ENCODE measurements around the gene PPL.

Gene PPL

DNA sequence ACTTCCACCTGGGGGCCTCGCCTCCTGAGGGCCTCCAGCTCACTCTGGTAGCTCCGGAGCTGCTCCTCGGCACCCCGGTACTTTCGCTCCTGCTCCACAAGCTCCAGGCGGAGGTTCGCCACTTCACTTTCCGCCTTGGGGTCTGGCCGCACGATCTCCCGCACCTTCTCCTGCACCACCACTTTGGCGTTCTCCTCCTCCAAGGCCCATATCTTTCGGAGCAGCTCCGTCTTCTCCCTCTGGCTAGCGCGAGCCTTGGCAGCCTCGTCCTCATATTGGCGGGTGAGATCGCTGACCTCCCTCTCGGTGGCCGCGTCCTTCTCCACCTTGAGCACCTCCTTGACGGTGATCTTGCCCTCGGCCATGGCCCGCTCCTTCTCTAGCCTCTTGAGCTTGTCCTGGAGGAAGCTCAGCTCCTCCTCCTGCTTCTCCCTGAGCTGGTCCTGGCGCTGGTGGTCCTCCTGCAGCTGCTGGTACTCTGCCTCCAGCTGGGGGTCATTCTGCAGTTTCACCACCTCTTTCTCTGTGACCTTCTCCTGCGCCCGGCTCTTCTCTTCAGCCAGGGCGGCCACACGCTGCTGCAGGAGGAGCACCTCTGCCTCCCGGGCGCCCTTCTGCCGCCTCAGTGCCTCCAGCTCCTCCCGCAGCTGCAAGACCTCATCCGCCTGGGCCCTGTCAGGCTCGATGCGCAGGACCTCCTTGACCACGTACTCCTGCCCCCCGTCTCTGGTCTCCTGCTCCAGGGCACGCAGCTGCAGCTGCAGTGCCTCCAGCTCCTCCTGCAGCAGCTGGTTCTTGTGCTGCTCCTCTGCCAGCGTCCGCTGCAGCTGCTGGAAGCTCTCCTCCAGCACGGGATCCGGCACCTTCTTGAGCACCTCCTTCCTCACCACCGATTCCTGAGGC, 51.7 kb downstream of the PPL start:
- no peak for DNase-seq (ENCODE audit: low read depth, low spot score)
- Histone ChIP-seq H3K27ac (no peak overlapping the region), H3K9me3 (ENCODE audit: low read depth, low read length) (no peaks in the 10 kb centered on the region), H3K36me3 (ENCODE audit: insufficient read depth, low read length) (peaks cover 35% of the 10 kb centered on the region), H3K9ac (ENCODE audit: insufficient read length) (no peak overlapping the region), H3K4me3 (no peak overlapping the region)
- TF ChIP-seq EZH2 (IDR thresholded peaks at IDR 0.05): no peak
- no peak for TF ChIP-seq POLR2AphosphoS5 (IDR thresholded peaks at IDR 0.05; ENCODE audit: borderline replicate concordance, low read depth, low read length)

DNA sequence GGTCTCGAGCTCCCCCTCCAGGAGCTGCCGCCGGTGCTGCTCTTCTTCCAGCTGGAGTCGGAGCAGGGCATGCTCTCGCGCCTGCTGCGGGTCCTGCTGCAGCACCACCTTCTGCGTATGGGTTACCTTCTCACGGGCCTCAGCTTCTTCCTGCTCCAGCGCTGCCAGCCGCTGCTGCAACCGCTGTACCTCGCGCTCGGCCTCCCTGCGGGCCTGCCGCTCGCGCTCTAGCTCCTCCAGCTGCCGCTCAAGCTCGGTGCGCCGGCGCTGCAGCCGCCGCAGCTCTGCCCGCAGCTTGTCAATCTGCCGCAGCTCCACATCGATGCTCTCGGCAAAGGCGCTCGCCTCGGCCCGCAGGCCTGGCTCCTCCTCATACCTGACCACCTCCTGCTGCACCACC, 52.7 kb downstream of the PPL start:
- TF ChIP-seq POLR2AphosphoS5 (IDR thresholded peaks at IDR 0.05; ENCODE audit: borderline replicate concordance, low read depth, low read length) (no peak), EZH2 (IDR thresholded peaks at IDR 0.05) (no peak), FOXP2 (optimal IDR thresholded peaks at IDR 0.05; ENCODE audit: control extremely low read depth, extremely low read length, insufficient read depth) (no peak)
- DNase-seq (ENCODE audit: low read depth, low spot score): no peak
- Histone ChIP-seq H3K9ac (ENCODE audit: insufficient read length) (no peak overlapping the region), H3K9me3 (ENCODE audit: low read depth, low read length) (no peaks in the 10 kb centered on the region), H3K27ac (no peak overlapping the region), H3K36me3 (ENCODE audit: insufficient read depth, low read length) (peaks cover 44% of the 10 kb centered on the region), H3K4me3 (no peak overlapping the region)

DNA sequence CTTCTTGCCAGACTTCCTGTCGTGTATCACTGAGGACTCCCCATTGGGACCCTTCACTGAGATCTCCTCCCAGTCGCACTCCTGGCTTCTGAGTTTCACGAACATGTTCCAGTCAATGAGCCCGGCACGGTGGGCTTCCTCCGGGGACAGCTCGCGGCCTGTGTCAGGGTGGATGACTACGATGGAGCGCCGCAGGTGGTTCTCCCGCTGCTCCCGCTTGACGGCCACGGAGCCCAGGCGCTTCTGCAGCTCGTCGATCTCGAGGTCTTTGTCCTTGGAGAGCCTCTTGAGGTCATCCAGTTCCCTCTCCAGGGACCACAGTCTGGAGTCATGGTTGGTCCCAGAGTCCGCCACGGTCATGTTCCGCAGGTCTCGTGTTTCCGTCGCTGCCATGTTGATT, 53.4 kb downstream of the PPL start:
- H3K9ac ChIP-seq (ENCODE audit: insufficient read length): no peak overlapping the region
- TF ChIP-seq EZH2 (IDR thresholded peaks at IDR 0.05) (no peak), POLR2AphosphoS5 (IDR thresholded peaks at IDR 0.05; ENCODE audit: borderline replicate concordance, low read depth, low read length) (no peak), FOXP2 (optimal IDR thresholded peaks at IDR 0.05; ENCODE audit: control extremely low read depth, extremely low read length, insufficient read depth) (no peak)
- no peak overlapping the region for H3K27ac ChIP-seq
- peaks cover 47% of the 10 kb centered on the region for H3K36me3 ChIP-seq (ENCODE audit: insufficient read depth, low read length)
- no peak for DNase-seq (ENCODE audit: low read depth, low spot score)
- H3K4me3 ChIP-seq: no peak overlapping the region
- H3K9me3 ChIP-seq (ENCODE audit: low read depth, low read length): no peaks in the 10 kb centered on the region

DNA sequence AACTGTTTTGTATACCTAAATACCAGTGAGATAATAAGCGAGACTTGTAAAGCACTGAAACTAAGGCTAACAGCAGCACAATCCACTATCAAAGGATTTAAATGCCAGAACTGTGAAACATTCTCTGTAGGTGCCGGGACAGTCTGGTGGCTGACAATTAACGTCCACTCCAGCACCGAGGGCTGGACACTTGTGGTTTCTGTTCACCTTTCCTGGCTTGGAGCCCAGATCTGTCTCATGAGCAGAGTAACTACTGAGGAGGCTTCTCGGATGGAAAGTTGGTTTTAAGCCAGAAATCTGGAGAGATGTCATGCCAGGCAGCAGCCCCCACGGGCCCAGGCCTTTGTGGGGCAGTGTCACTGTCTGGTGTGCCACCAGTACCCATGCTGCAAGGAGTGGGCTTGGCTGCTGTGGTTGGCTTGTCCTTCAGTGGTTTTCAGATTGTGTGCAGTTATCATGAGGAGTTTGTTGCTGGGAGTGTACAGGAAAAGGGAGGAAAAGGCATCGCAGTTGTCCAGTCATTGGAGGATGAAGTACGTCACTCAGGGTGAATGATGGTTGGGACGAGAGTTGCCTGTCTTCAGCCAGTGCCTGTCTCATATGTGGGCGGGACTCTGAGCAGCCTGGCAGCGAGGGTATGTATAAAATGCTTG, 54.2 kb downstream of the PPL start:
- Histone ChIP-seq H3K9me3 (ENCODE audit: low read depth, low read length) (no peaks in the 10 kb centered on the region), H3K27ac (peak overlapping the region; percentile 80; the same call in 1 of the 2 replicates), H3K9ac (ENCODE audit: insufficient read length) (no peak overlapping the region), H3K36me3 (ENCODE audit: insufficient read depth, low read length) (peaks cover 55% of the 10 kb centered on the region), H3K4me3 (no peak overlapping the region)
- TF ChIP-seq POLR2AphosphoS5 (IDR thresholded peaks at IDR 0.05; ENCODE audit: borderline replicate concordance, low read depth, low read length): no peak
- DNase-seq (ENCODE audit: low read depth, low spot score): no peak

DNA sequence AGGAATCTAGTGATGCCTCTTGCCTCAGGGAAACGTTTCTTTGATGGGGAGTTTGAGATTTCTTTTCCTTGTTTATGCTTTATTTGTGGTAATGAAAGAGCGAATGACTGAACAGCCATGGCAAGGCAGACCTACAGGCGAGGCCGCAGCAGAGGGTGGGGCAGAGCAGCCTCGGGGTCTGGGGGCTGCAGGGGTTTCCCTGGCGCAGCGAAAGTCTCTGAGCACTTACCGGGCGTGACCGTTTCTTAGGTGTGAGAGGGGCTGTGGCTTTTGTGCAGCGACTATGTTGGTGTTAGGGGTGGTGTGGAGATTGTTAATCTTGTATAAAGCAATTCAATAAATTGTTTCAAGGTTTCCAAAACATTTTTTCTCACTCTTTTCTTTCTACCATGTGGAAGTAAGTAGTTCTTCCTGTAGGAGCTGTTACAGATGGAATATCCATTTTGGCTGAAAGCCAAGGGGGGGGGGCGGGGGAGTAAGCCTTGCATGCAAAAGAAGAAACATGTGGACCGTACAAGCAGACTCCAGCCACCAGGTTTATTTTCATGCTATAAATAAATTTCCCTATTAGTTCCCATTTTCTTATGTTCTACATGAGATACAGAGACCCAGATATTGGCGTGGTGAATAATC, 54.8 kb downstream of the PPL start:
- H3K9me3 ChIP-seq (ENCODE audit: low read depth, low read length): no peaks in the 10 kb centered on the region
- peak overlapping the region; percentile 80 for H3K27ac ChIP-seq
- DNase-seq (ENCODE audit: low read depth, low spot score): peak; percentile 18
- H3K4me3 ChIP-seq: 0 out of 2 replicates have a peak overlapping the region, but pooled peaks have one; percentile 22
- TF ChIP-seq EZH2 (IDR thresholded peaks at IDR 0.05) (no peak), POLR2AphosphoS5 (IDR thresholded peaks at IDR 0.05; ENCODE audit: borderline replicate concordance, low read depth, low read length) (no peak), FOXP2 (optimal IDR thresholded peaks at IDR 0.05; ENCODE audit: control extremely low read depth, extremely low read length, insufficient read depth) (no peak)
- peak overlapping the region; percentile 12 for H3K9ac ChIP-seq (ENCODE audit: insufficient read length)
- peaks cover 60% of the 10 kb centered on the region for H3K36me3 ChIP-seq (ENCODE audit: insufficient read depth, low read length)

DNA sequence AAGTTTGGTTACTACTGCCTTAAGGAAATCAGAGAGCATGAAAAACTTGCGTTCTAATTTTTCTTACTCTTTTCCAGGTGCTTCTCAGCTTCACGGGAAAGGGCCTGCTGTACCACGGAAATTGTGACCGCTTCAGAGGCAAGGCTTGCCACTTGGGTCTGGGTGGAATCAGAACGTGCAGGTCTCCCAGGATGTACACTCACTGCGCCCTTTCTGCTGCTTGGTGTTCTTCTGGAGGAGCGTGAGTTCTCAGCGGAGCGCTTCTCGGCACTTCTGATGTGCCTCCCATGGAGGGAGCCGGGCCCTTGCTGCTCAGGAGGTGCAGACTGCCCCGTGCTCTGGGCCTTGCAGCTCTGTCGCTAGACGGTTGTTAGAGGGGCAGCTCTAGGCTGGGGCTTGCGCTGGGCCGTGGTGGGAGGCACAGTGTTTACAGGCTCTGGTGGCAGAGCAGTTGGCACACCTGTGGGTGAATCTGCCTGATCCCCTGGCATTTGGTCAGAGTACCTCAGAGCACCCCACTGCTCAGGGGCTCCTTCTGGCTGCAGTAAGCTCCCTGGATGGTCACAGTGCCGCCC, 56.9 kb downstream of the PPL start:
- no peak for DNase-seq (ENCODE audit: low read depth, low spot score)
- H3K9ac ChIP-seq (ENCODE audit: insufficient read length): no peak overlapping the region
- H3K9me3 ChIP-seq (ENCODE audit: low read depth, low read length): no peaks in the 10 kb centered on the region
- no peak overlapping the region for H3K4me3 ChIP-seq
- TF ChIP-seq FOXP2 (optimal IDR thresholded peaks at IDR 0.05; ENCODE audit: control extremely low read depth, extremely low read length, insufficient read depth) (no peak), POLR2AphosphoS5 (IDR thresholded peaks at IDR 0.05; ENCODE audit: borderline replicate concordance, low read depth, low read length) (no peak), EZH2 (IDR thresholded peaks at IDR 0.05) (no peak)
- no peak overlapping the region for H3K27ac ChIP-seq
- peaks cover 73% of the 10 kb centered on the region for H3K36me3 ChIP-seq (ENCODE audit: insufficient read depth, low read length)

DNA sequence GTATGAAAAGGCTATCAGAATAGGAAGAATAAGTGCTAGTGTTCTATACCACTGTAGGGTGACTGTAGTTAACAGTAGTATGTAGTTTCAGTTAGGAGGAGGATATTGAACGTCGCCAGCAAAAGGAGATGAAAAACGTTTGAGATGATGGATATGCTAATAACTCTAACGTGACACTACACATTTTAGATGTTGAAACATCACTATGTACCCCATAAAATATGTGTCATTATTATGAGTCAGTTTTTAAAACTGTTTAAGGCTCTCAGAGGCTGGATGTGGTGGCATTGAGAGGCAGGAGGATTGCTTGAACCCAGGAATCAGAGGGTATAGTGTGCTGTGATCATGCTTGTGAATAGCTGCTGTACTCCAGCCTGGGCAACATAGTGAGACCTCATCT, 57.9 kb downstream of the PPL start:
- no peak overlapping the region for H3K4me3 ChIP-seq
- H3K9ac ChIP-seq (ENCODE audit: insufficient read length): no peak overlapping the region
- H3K27ac ChIP-seq: no peak overlapping the region
- H3K9me3 ChIP-seq (ENCODE audit: low read depth, low read length): no peaks in the 10 kb centered on the region
- DNase-seq (ENCODE audit: low read depth, low spot score): no peak
- H3K36me3 ChIP-seq (ENCODE audit: insufficient read depth, low read length): peaks cover 83% of the 10 kb centered on the region
- TF ChIP-seq EZH2 (IDR thresholded peaks at IDR 0.05) (no peak), FOXP2 (optimal IDR thresholded peaks at IDR 0.05; ENCODE audit: control extremely low read depth, extremely low read length, insufficient read depth) (no peak)

DNA sequence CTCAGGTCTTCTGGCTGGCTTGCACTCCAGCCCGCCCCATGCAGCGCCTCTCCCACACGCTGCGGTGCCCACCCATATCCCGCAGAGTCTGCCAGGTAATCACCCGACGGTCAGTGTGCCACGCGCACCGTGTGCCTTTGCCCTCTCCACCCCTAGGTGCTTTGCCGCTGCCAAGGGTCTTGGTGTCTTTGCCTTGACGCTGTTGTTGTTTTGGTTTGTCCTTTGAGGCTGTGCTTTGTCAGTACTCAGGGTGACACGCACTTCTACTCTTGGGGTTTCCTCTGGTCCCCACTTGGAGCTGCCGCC, 59.6 kb downstream of the PPL start:
- peaks cover 79% of the 10 kb centered on the region for H3K36me3 ChIP-seq (ENCODE audit: insufficient read depth, low read length)
- TF ChIP-seq FOXP2 (optimal IDR thresholded peaks at IDR 0.05; ENCODE audit: control extremely low read depth, extremely low read length, insufficient read depth) (no peak), EZH2 (IDR thresholded peaks at IDR 0.05) (no peak), POLR2AphosphoS5 (IDR thresholded peaks at IDR 0.05; ENCODE audit: borderline replicate concordance, low read depth, low read length) (no peak)
- H3K9ac ChIP-seq (ENCODE audit: insufficient read length): no peak overlapping the region
- no peaks in the 10 kb centered on the region for H3K9me3 ChIP-seq (ENCODE audit: low read depth, low read length)
- no peak for DNase-seq (ENCODE audit: low read depth, low spot score)
- no peak overlapping the region for H3K27ac ChIP-seq
- no peak overlapping the region for H3K4me3 ChIP-seq

Data from SK-N-MC (cell line).